ENCODE results near the gene STPG4.
"Not testable (repeated sequence)": the region's sequence is repeated elsewhere in the genome, so short reads cannot be mapped to it uniquely, and the experiment has no call there.

STPG4 gene

GRCh38 chr2:47172922-47173695, 18.0 kb upstream of the STPG4 start:
- no peak for DNase-seq

- DNase-seq: no peak
These were observed 17.2 kb upstream of the STPG4 start for GRCh38 chr2:47172156-47172921.

GRCh38 chr2:47169784-47170183, 14.7 kb upstream of the STPG4 start:
- DNase-seq: no peak

GRCh38 chr2:47168895-47169294, 13.8 kb upstream of the STPG4 start:
- DNase-seq: not testable (repeated sequence)

GRCh38 chr2:47167149-47167548, 12.0 kb upstream of the STPG4 start:
- no peak for DNase-seq

GRCh38 chr2:47165001-47165555, 10.0 kb upstream of the STPG4 start:
- DNase-seq: no peak

GRCh38 chr2:47162780-47163179, 7.7 kb upstream of the STPG4 start:
- DNase-seq: no peak

- no peak for DNase-seq
These were observed 6.4 kb upstream of the STPG4 start for GRCh38 chr2:47161475-47161874.

- DNase-seq: no peak
These were observed 5.6 kb upstream of the STPG4 start for GRCh38 chr2:47160660-47161059.

GRCh38 chr2:47160211-47160610, 5.1 kb upstream of the STPG4 start:
- no peak for DNase-seq

- DNase-seq: no peak
These were observed 4.5 kb upstream of the STPG4 start for GRCh38 chr2:47159627-47160026.

GRCh38 chr2:47158576-47158975, 3.5 kb upstream of the STPG4 start:
- no peak for DNase-seq

- DNase-seq: no peak
These were observed 2.3 kb downstream of the STPG4 start for GRCh38 chr2:47152803-47153202.

GRCh38 chr2:47150175-47150574, 4.9 kb downstream of the STPG4 start:
- no peak for DNase-seq

- DNase-seq: no peak
These were observed 8.1 kb downstream of the STPG4 start for GRCh38 chr2:47147021-47147420.

GRCh38 chr2:47145466-47145865, 9.6 kb downstream of the STPG4 start:
- no peak for DNase-seq

- no peak for DNase-seq
These were observed 13.6 kb downstream of the STPG4 start for GRCh38 chr2:47141520-47141919.

- DNase-seq: no peak
These were observed 20.6 kb downstream of the STPG4 start for GRCh38 chr2:47134386-47135090.

GRCh38 chr2:47133046-47133445, 22.1 kb downstream of the STPG4 start:
- DNase-seq: no peak

- no peak for DNase-seq
These were observed 25.9 kb downstream of the STPG4 start for GRCh38 chr2:47129191-47129706.

- DNase-seq: no peak
These were observed 26.4 kb downstream of the STPG4 start for GRCh38 chr2:47128705-47129104.

- no peak for DNase-seq
These were observed 27.1 kb downstream of the STPG4 start for GRCh38 chr2:47127862-47128543.

GRCh38 chr2:47126783-47127182, 28.3 kb downstream of the STPG4 start:
- DNase-seq: no peak

Data from activated CD4-positive, alpha-beta T cell treated with anti-CD3 and anti-CD28 coated beads, Interleukin-2, amount 50 U/mL, for 48 hours (primary cell).